BJ (cell line): Measurements from ENCODE around the gene HOXD11. TPM values are rescaled to one million over a fixed set of nuclear protein-coding genes. Genes with fewer than 3 reads are reported as not detected.

Experiments
- CTCF ChIA-PET: fragments of 350-600 bp; formaldehyde crosslinking; extraction: SDS; loops from one replicate; lab custom pipeline; 2021; ENCODE audit warnings: antibody characterized with exemption, inconsistent platforms; lab: Yijun Ruan, JAX
- POLR2A ChIA-PET: fragments of 300-600 bp; sonication (Branson Sonifier 250); formaldehyde crosslinking; extraction: SDS; loops from one replicate; lab custom pipeline; 2021; ENCODE audit warnings: antibody characterized with exemption; lab: Charles Lee
- DNase-seq: peaks from one replicate; pipeline ENCODE4 v3.0.0-alpha.2; 2011; ENCODE audit warnings: low read depth
- H3K27me3 ChIP-seq: 2 replicates; pipeline ENCODE4 v1.6.0; 2011; ENCODE audit warnings: low read length; ENCODE audit not compliant: control insufficient read depth, insufficient read depth
- H3K36me3 ChIP-seq: 2 replicates; pipeline ENCODE4 v1.5.1; 2011; ENCODE audit warnings: low read length; ENCODE audit not compliant: control insufficient read depth, insufficient read depth
- H3K4me3 ChIP-seq: 2 replicates; pipeline ENCODE4 v1.5.1; 2011; ENCODE audit warnings: low read depth, mild to moderate bottlenecking, control low read depth, low read length
- polyA plus RNA-seq: library from polyadenylated mRNA; depleted of rRNA; stranded (reverse); fragments of >200 nt; gene quantifications from 2 replicates; pipeline ENCODE4 v1.2.3, GENCODE V29; 2011
- TF ChIP-seq, protein P1 (sequence below): IDR thresholded peaks from 2 replicates; pipeline ENCODE4 v1.5.1; 2011; ENCODE audit warnings: low read depth, mild to moderate bottlenecking, control low read depth, inconsistent platforms, low read length, moderate library complexity; ENCODE audit not compliant: insufficient read depth

HOXD11 gene
- polyA plus RNA-seq, 1 experiment = 9.9 TPM

DNA sequence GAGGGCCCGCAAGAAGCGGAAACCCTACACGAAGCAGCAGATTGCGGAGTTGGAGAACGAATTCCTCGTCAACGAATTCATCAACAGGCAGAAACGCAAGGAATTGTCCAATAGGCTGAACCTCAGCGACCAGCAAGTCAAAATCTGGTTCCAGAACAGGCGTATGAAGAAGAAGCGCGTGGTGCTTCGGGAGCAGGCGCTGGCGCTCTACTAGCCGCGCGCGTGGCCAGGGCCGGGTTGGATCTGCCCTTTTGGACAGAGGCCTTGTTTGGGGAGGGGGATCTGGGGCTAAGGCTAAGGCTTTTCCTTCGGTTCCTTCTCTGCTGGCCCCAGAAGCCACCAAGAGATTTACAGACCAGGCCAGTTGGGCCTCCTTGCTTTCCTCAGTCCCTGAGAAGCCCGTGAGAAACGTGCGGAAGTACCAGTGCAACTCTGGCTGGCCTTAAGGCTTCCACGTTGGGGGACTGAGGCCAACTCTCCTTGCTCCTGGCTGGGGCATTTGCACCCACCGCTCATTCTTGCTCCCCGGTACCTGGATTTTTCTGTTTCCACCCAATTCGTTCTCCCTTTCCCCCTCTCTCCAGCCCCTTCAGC lies 6.4 kb upstream of the HOXD11 start:
- Histone ChIP-seq H3K36me3 (no peaks in the 10 kb centered on the region), H3K4me3 (no peak overlapping the region), H3K27me3 (peaks cover 15% of the 10 kb centered on the region)
- DNase-seq = no peak
- TF ChIP-seq, protein P1, sequence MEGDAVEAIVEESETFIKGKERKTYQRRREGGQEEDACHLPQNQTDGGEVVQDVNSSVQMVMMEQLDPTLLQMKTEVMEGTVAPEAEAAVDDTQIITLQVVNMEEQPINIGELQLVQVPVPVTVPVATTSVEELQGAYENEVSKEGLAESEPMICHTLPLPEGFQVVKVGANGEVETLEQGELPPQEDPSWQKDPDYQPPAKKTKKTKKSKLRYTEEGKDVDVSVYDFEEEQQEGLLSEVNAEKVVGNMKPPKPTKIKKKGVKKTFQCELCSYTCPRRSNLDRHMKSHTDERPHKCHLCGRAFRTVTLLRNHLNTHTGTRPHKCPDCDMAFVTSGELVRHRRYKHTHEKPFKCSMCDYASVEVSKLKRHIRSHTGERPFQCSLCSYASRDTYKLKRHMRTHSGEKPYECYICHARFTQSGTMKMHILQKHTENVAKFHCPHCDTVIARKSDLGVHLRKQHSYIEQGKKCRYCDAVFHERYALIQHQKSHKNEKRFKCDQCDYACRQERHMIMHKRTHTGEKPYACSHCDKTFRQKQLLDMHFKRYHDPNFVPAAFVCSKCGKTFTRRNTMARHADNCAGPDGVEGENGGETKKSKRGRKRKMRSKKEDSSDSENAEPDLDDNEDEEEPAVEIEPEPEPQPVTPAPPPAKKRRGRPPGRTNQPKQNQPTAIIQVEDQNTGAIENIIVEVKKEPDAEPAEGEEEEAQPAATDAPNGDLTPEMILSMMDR = no peak
- ChIA-PET CTCF (interaction anchor here (1.1 to 1.4 kb wide), 2 partner anchors 40 to 411 kb away, joined by 3 to 4 read pairs; no protein-coding TSS in a partner anchor), POLR2A (no interaction called here)

DNA sequence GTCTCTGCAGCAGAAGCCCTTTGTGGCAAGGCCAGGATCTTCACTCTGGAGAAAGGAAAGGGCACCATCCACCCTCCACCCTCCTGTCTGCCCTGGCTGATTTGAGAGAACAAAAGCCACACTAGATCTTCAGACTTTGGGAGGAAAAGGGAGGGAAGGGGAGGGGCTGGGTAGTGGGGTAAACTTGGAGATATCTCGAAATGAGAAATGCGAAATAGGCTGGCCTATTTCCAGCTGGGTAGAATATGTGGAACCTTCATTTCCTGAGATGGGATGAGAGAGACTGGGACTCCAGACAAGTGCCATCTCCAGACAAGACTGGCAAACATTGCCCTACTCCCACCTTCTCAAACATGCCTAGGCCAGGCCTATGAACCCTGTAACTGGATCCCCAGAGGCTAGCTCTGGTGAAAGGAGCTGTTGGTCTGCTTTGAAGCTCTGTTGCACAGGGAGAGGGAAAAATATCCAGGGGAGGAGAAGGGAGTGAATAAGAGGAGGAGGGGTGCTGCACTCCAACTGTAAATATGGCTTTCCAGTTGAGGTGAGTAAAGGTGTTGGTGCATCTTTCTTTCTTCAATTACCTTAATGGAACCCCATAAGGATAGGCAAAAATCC lies 5.8 kb upstream of the HOXD11 start:
- Histone ChIP-seq H3K4me3 (no peak overlapping the region), H3K27me3 (peaks cover 17% of the 10 kb centered on the region), H3K36me3 (no peaks in the 10 kb centered on the region)
- no peak for DNase-seq
- ChIA-PET POLR2A (no interaction called here), CTCF (interaction anchor here (0.8 to 4.9 kb wide), 5 partner anchors 13 to 453 kb away, joined by 3 to 13 read pairs (median 4); no protein-coding TSS in a partner anchor)
- TF ChIP-seq, protein P1 = no peak

DNA sequence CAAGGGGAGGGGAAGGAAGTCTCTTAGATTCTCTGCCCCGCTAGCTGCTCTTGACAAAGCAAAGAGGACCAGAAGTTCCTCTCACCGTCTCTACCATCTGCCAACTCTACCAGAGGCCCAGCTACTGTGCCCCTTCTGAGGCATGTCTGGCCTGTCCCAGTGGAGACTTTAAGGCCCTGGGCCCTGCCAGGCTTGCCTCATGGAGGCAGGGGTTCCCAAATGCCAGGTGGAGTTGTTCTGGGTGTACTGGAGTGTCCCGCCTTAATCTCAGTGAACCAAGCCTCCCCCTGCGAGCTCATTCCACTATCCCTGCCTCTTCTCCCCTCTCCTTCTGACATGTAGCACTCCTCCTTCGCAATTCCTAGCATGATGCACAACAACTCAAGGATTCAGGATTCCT lies 5.2 kb upstream of the HOXD11 start:
- ChIA-PET CTCF (interaction anchor here (0.8 to 4.9 kb wide), 5 partner anchors 14 to 452 kb away, joined by 3 to 13 read pairs (median 4); no protein-coding TSS in a partner anchor), POLR2A (no interaction called here)
- no peaks in the 10 kb centered on the region for H3K36me3 ChIP-seq
- DNase-seq = no peak
- no peak overlapping the region for H3K4me3 ChIP-seq
- peaks cover 14% of the 10 kb centered on the region for H3K27me3 ChIP-seq
- TF ChIP-seq, protein P1 = no peak

DNA sequence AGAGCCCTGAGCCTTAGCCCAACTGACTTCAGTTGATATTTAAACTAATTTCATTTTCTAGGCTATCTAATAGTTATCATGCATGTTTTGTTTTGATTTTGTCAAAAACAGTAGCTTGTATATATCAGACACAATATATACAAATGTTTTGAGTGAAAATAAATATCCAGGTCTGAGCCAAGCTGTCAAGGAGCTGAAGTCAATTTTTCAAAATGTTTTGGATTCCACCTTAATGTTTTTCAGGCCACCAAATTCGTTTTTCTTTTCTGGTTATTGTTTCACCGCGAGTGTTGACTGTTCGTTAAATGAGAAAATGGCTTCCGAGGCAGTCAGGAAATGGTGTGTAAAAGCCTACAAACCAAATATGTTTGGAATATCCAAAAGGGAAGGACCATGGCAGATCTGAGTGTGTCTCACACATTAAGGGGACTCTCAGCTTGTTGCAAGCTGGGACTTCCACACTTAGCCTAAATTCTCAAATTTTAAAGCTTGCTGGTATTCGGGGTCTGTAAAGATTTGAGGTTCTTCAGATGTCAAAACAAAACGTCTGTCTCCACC lies 4.7 kb upstream of the HOXD11 start:
- no peak overlapping the region for H3K4me3 ChIP-seq
- POLR2A ChIA-PET = no interaction called here
- TF ChIP-seq, protein P1 = no peak
- CTCF ChIA-PET = interaction anchor here (0.6 to 4.9 kb wide), 5 partner anchors 15 to 535 kb away, joined by 3 to 13 read pairs (median 4); no protein-coding TSS in a partner anchor
- no peaks in the 10 kb centered on the region for H3K36me3 ChIP-seq
- DNase-seq = no peak
- peaks cover 12% of the 10 kb centered on the region for H3K27me3 ChIP-seq

DNA sequence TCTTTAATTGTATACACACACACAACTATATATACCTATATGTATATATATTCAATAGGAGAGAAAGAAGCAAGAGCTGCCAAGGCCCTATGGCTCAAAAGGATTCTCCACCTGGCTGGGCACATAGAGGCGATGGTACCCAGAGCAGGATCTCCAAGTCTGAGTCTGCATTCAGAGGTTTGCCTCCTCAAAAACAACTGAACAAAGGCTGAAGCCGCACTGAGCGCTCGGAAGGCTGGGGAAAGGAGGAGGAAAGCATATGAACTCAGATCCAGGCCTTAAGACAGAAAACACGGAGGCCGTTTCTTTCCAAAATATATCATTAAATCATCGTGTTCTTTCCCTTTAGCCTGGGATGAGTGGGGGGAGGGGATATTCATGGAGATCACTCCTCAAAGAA lies 3.9 kb upstream of the HOXD11 start:
- no peak for DNase-seq
- CTCF ChIA-PET = interaction anchor here (1.2 to 4.9 kb wide), 4 partner anchors 15 to 24 kb away, joined by 3 to 13 read pairs (median 6); no protein-coding TSS in a partner anchor
- Histone ChIP-seq H3K36me3 (no peaks in the 10 kb centered on the region), H3K27me3 (peaks cover 9% of the 10 kb centered on the region), H3K4me3 (no peak overlapping the region)
- POLR2A ChIA-PET = no interaction called here
- TF ChIP-seq, protein P1 = no peak
